C4-2B (cell line): Measurements from ENCODE around the gene C5orf47.

Source experiments
- H3K27ac ChIP-seq: fragments of 450-650 bp; 2 replicates; pipeline ENCODE4 v1.5.1; 2017
- CTCF ChIP-seq: fragments of 450-650 bp; conservative IDR thresholded peaks from 2 replicates; pipeline ENCODE4 v1.5.1; 2017; ENCODE audit warnings: mild to moderate bottlenecking
- ZFX ChIP-seq: fragments of 450-650 bp; IDR thresholded peaks from 2 replicates; pipeline ENCODE4 v1.6.1; 2017

The C5orf47 gene, protein sequence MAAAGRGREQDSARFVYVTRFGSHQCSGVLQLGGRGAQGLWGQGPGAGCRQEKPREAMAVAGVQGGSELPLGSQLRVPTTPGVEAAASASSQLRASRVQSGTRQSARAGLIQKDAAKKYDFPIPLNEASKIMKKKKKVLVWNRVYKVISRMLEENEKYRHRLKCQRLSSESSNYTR

GRCh38 chr5:173988554-173989431 is at the start of gene C5orf47:
Gene C5orf47 (plus strand): TSS chr5:173989170. CDS start chr5:173989264, 94 bp downstream.
- TF ChIP-seq CTCF = no peak
- no peak for TF ChIP-seq ZFX
- no peak within 1 kb of the TSS for H3K27ac ChIP-seq

DNA sequence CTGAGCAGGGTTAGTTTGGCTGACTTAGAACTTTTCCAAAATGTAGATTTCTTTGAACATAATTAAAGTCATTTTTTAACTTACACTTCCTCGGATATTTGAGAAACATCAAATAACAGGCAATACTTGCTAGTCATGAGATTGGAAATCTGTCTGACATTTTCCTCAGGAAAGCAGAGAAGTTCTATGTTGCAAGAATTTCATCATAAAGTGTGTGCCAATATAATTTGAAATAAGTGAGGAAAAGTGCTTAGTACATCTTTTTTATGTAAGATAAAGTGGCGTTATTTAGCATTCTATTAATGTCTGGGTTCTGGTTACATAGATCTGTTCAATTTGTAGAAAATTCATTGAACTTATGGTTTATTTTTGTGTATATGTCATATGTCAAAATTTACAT is 48.7 kb upstream of the C5orf47 start:
- TF ChIP-seq CTCF = no peak
- no peak for TF ChIP-seq ZFX
- H3K27ac ChIP-seq = no peak overlapping the region

- TF ChIP-seq ZFX = no peak
- no peak for TF ChIP-seq CTCF
- no peak overlapping the region for H3K27ac ChIP-seq
Observed at GRCh38 chr5:173941102-173941501, 47.9 kb upstream of the C5orf47 start.

DNA sequence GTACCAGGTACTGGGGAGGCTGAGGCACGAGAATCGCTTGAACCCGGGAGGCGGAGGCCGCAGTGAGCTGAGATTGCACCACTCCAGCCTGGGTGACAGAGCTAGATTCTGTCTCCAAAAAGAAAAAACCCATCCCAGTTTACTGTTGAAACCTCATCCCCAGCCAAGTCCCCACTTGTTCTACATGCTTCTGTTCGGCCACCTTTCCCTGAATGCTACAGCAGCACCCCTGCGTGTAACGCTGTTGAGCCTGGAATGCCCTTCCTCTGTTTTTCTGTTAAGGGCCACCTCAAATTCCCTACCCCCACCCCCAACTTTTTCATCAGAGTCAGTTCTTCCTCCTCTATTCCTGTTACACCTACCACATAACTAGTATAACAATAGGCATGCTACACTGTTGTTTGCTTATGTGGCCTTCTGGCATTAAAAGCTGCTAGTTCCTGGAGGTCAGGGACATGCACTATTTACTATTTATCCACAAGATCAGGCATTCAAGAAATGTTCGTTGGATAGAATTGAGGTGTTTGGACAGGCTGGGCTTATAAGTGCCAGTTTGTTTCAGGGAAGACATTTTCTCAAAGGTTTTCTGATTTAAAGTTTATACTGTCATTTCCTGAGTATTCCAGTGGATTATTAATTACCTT is 47.1 kb upstream of the C5orf47 start:
- TF ChIP-seq CTCF = no peak
- TF ChIP-seq ZFX = no peak
- H3K27ac ChIP-seq = peak overlapping the region; percentile 62

DNA sequence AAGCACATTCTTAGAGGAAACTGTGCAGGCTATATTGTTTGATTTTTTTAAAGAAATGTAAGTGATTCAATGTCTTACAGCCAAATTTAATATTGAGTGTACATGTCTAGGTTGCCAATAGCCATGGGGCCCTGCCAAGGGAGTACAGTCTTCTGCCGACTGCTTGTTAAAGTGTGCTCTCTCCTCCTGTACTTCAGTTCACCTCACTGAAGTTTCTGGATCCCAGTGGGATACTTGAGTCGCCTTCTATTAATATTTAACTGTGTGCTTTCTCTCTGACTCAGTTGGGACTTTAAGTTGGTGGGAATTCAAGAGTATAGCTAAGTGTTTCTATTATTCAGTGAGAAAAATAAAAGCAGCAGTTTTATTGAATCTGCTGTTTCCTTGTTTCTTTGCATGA is 44.5 kb upstream of the C5orf47 start:
- TF ChIP-seq ZFX (no peak), CTCF (no peak)
- no peak overlapping the region for H3K27ac ChIP-seq

GRCh38 chr5:173945160-173945559 is 43.8 kb upstream of the C5orf47 start:
- no peak for TF ChIP-seq CTCF
- no peak for TF ChIP-seq ZFX
- no peak overlapping the region for H3K27ac ChIP-seq

- no peak overlapping the region for H3K27ac ChIP-seq
- no peak for TF ChIP-seq CTCF
- TF ChIP-seq ZFX = no peak
Observed at GRCh38 chr5:173946323-173946722, 42.6 kb upstream of the C5orf47 start.
